IMR-90 (cell line): Measurements from ENCODE around the gene NEK5. TPM values are rescaled to one million over a fixed set of nuclear protein-coding genes. Genes with fewer than 3 reads are reported as not detected.

Experiments
- ATAC-seq: fragments of 200-7000 bp; cut with Tn5 transposase; 2 replicates; pipeline ENCODE4 v1.9.1; 2020; ENCODE audit warnings: low read depth, mild to moderate bottlenecking, moderate library complexity
- BruUV-seq: library from RNA; stranded (reverse); fragments of 400-500 nt; replicated peaks from 2 replicates; lab custom pipeline; 2021; lab: Mats Ljungman, UMichigan
- CTCF ChIA-PET: fragments of 300-600 bp; formaldehyde crosslinking; extraction: SDS; loops from one replicate; lab custom pipeline; 2021; ENCODE audit warnings: antibody characterized with exemption; lab: Yijun Ruan, JAX
- POLR2A ChIA-PET: fragments of 300-600 bp; sonication (Branson Sonifier 250); formaldehyde crosslinking; loops from one replicate; lab custom pipeline; 2022; ENCODE audit warnings: antibody characterized with exemption; ENCODE audit not compliant: unreplicated experiment; lab: Charles Lee
- DNase-seq: peaks from one replicate; pipeline ENCODE4 v3.0.0; 2013
- H2AFZ ChIP-seq: replicated peaks from 2 replicates; pipeline ENCODE3; 2013; ENCODE audit warnings: low read length, mild to moderate bottlenecking; ENCODE audit not compliant: poor library complexity
- H2AK5ac ChIP-seq: 2 replicates; pipeline ENCODE4 v1.6.1; 2013; ENCODE audit warnings: low read depth, low read length, inconsistent platforms
- H2AK9ac ChIP-seq: replicated peaks from 2 replicates; pipeline ENCODE3; 2013; ENCODE audit warnings: mild to moderate bottlenecking, low read depth, low read length, moderate library complexity; ENCODE audit not compliant: poor library complexity
- H2BK120ac ChIP-seq: 2 replicates; pipeline ENCODE4 v1.6.1; 2013; ENCODE audit warnings: low read depth, low read length, inconsistent platforms
- H2BK15ac ChIP-seq: 3 replicates; pipeline ENCODE4 v1.6.1; 2013; ENCODE audit warnings: low read depth, low read length, inconsistent platforms
- H2BK20ac ChIP-seq: 2 replicates; pipeline ENCODE4 v1.6.1; 2013; ENCODE audit warnings: low read depth, mild to moderate bottlenecking, inconsistent platforms, low read length, moderate library complexity
- H2BK5ac ChIP-seq: 2 replicates; pipeline ENCODE4 v1.6.1; 2013; ENCODE audit warnings: mild to moderate bottlenecking, low read depth, low read length, inconsistent platforms; ENCODE audit not compliant: poor library complexity, severe bottlenecking
- H3K14ac ChIP-seq: replicated peaks from 2 replicates; pipeline ENCODE4 v1.6.1; 2013; ENCODE audit warnings: low read depth, low read length, inconsistent platforms
- H3K18ac ChIP-seq: 2 replicates; pipeline ENCODE4 v1.6.1; 2013; ENCODE audit warnings: low read depth, low read length, control low read depth
- H3K23ac ChIP-seq: 2 replicates; pipeline ENCODE4 v1.6.1; 2013; ENCODE audit warnings: low read depth, low read length, inconsistent platforms
- H3K27ac ChIP-seq: 2 replicates; pipeline ENCODE4 v1.5.1; 2013; ENCODE audit warnings: mild to moderate bottlenecking, control low read depth, low read length; ENCODE audit not compliant: insufficient read depth
- H3K27me3 ChIP-seq: 2 replicates; pipeline ENCODE4 v1.6.1; 2013; ENCODE audit warnings: low read length; ENCODE audit not compliant: control insufficient read depth, insufficient read depth
- H3K36me3 ChIP-seq: 2 replicates; pipeline ENCODE4 v1.6.1; 2013; ENCODE audit warnings: low read length, mixed read lengths; ENCODE audit not compliant: control insufficient read depth, insufficient read depth
- H3K4ac ChIP-seq: 2 replicates; pipeline ENCODE4 v1.6.1; 2013; ENCODE audit warnings: low read depth, low read length, inconsistent platforms
- H3K4me1 ChIP-seq: 2 replicates; pipeline ENCODE4 v1.6.1; 2013; ENCODE audit warnings: low read length, mixed read lengths; ENCODE audit not compliant: control insufficient read depth, insufficient read depth
- H3K4me2 ChIP-seq: 2 replicates; pipeline ENCODE4 v1.6.1; 2013; ENCODE audit warnings: low read depth, mild to moderate bottlenecking, control low read depth, low read length, moderate library complexity
- H3K4me3 ChIP-seq: 2 replicates; pipeline ENCODE4 v1.5.1; 2013; ENCODE audit warnings: low read depth, mild to moderate bottlenecking, control low read depth, low read length, moderate library complexity; ENCODE audit not compliant: insufficient read depth
- H3K56ac ChIP-seq: 2 replicates; pipeline ENCODE4 v1.6.1; 2013; ENCODE audit warnings: low read length, inconsistent platforms; ENCODE audit not compliant: insufficient read depth; ENCODE audit errors: extremely low read depth
- H3K79me1 ChIP-seq, 2 experiments: 2 replicates each; pipeline ENCODE4 v1.6.1; 2013; ENCODE audit warnings: low read length in 2 of 2, inconsistent platforms in 1 of 2, low read depth in 1 of 2
- H3K9ac ChIP-seq: 2 replicates; pipeline ENCODE4 v1.6.1; 2013; ENCODE audit warnings: low read depth, low read length, control low read depth
- H3K9me1 ChIP-seq: 2 replicates; pipeline ENCODE4 v1.6.1; 2013; ENCODE audit warnings: low read length, inconsistent platforms; ENCODE audit not compliant: insufficient read depth
- H3K9me3 ChIP-seq: 2 replicates; pipeline ENCODE4 v1.6.1; 2013; ENCODE audit warnings: low read length; ENCODE audit not compliant: control insufficient read depth, insufficient read depth
- H4K20me1 ChIP-seq: 2 replicates; pipeline ENCODE4 v1.6.1; 2013; ENCODE audit warnings: low read length, inconsistent platforms; ENCODE audit not compliant: insufficient read depth
- H4K5ac ChIP-seq: 2 replicates; pipeline ENCODE4 v1.6.1; 2013; ENCODE audit warnings: mild to moderate bottlenecking, low read depth, low read length, control low read depth
- H4K8ac ChIP-seq, 2 experiments: 2 replicates each; pipeline ENCODE4 v1.6.1; 2013; ENCODE audit warnings: low read depth in 2 of 2, low read length in 2 of 2, control low read depth in 1 of 2, inconsistent platforms in 1 of 2
- H4K91ac ChIP-seq: 2 replicates; pipeline ENCODE4 v1.6.1; 2013; ENCODE audit warnings: low read depth, low read length, inconsistent platforms; ENCODE audit not compliant: insufficient read depth
- CEBPB ChIP-seq: IDR thresholded peaks from 2 replicates; pipeline ENCODE4 v1.6.1; 2012; ENCODE audit warnings: low read depth, low read length, improper control_type of control experiment
- FOS ChIP-seq: fragments of 150-350 bp; IDR thresholded peaks from 2 replicates; pipeline ENCODE4 v1.6.1; 2016; ENCODE audit warnings: low read depth, low read length
- MXI1 ChIP-seq: IDR thresholded peaks from 2 replicates; pipeline ENCODE4 v1.6.1; 2012; ENCODE audit warnings: low read depth, mild to moderate bottlenecking, low read length, moderate library complexity, borderline replicate concordance
- USF2 ChIP-seq: fragments of 150-350 bp; IDR thresholded peaks from 2 replicates; pipeline ENCODE4 v1.6.1; 2017; ENCODE audit warnings: mild to moderate bottlenecking, antibody characterized with exemption, low read length, low read depth
- WGBS, 2 experiments: methylation state at CpG; one replicate each; pipeline versions ENCODE4 v1.1.5 to v1.1.7; 2013; ENCODE audit warnings: missing lambda C conversion rate in 2 of 2; ENCODE audit not compliant: insufficient read length in 1 of 2; ENCODE audit errors: extremely low coverage in 2 of 2; 5-methylcytosine and 5-hydroxymethylcytosine counted together
- dilution Hi-C: fragments of 300-500 bp; cut with HindIII; formaldehyde crosslinking; loops from one replicate; pipeline ENCODE4 v1.14.3; 2018; ENCODE audit warnings: low sequenced_read_pairs; ENCODE audit not compliant: unreplicated experiment
- in situ Hi-C: fragments of 300-500 bp; cut with MboI; formaldehyde crosslinking; loops from 3 replicates; pipeline ENCODE4 v1.14.3; 2019; ENCODE audit warnings: low sequenced_read_pairs, inconsistent platforms, mixed read lengths
- intact Hi-C: fragments of 100-400 bp; cut with micrococcal nuclease; formaldehyde crosslinking; loops from 2 replicates; pipeline ENCODE4 v1.10.0; 2022
- polyA plus RNA-seq, 3 experiments: library from polyadenylated mRNA; depleted of rRNA; stranded (reverse); fragments of >200 nt; gene quantifications; 2 replicates each; pipeline ENCODE4 v1.2.3, GENCODE V29; 2012; ENCODE audit warnings: low replicate concordance in 1 of 3
- total RNA-seq: library from RNA; depleted of rRNA; stranded (reverse); fragments of >200 nt; gene quantifications from 2 replicates; pipeline ENCODE4 v1.2.3, GENCODE V29; 2012

The NEK5 gene
- total and polyA plus RNA-seq, 2 of the 4 experiments (the other 2 are of a cell fraction) = not detected

DNA sequence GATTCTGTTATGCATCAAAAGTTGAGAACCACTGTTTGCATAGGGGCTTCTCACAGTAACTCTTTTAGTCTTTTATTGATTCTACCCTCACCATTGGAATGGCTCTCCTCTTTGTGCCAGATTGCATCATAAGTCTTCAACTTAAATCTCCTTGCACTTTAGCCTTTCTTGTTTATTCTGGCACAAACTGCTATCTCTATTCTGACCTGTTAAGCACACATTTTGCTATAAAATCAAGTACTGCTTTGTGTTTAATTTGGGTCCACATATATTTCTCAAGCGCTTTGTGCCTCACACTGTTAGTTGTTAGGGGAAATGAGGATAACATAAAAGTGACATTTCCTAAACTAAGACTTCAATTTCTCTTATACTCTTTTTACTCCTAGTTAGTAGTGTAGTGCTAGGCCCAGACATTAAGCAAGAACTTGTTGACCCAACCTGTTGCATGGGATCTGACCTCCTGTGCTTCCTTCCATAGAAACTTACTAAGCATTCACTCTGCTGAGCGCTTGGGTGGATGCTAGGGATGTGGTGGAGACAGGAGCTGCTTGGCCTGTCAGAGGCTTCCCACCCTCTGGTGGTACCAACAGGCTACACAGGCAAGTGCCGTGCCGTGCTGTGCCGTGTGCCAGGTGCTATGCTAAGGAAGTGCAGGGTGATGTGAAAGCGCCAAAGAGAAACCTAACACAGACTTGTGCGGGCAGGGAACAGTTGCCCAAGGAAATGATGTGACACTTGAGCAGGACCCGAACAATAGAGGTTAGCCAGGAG is 103.2 kb downstream of the NEK5 start:
- 83% methylated on average over 1 of the region's 8 CpGs; no CpG with 5 or more reads in 1 of the 2 experiments for WGBS, 2 experiments
- DNase-seq = no peak
- Histone ChIP-seq H4K8ac (no peak overlapping the region), H4K5ac (no peak overlapping the region), H3K4me2 (no peak overlapping the region), H3K27me3 (no peaks in the 10 kb centered on the region), H3K9ac (no peak overlapping the region), H3K14ac (no peak overlapping the region), H2BK5ac (no peak overlapping the region), H2AFZ (no peak overlapping the region), H3K4me3 (no peak overlapping the region), H2BK15ac (no peak overlapping the region), H3K36me3 (peaks cover 24% of the 10 kb centered on the region), H3K18ac (no peak overlapping the region), H3K79me1 (peaks cover 7 to 29% of the 10 kb centered on the region in 2 experiments; a peak in 3 of 4 replicates), H2BK120ac (no peak overlapping the region), H3K4me1 (no peaks in the 10 kb centered on the region), H3K56ac (no peak overlapping the region), H4K91ac (no peak overlapping the region), H2AK9ac (no peak overlapping the region), H3K23ac (no peak overlapping the region), H3K27ac (no peak overlapping the region), H3K9me1 (peaks cover 8% of the 10 kb centered on the region; the same call in 1 of the 2 replicates), H2AK5ac (no peak overlapping the region), H3K9me3 (no peaks in the 10 kb centered on the region), H3K4ac (no peak overlapping the region), H2BK20ac (no peak overlapping the region), H4K20me1 (no peaks in the 10 kb centered on the region)
- in situ Hi-C loops (no loop called here), intact Hi-C loops (no loop called here), dilution Hi-C loops (no loop called here)
- ChIA-PET CTCF (no interaction called here), POLR2A (no interaction called here)
- no TSS peak for BruUV-seq
- TF ChIP-seq CEBPB (0 out of 2 replicates have a peak, but pooled peaks have one; percentile 32), MXI1 (no peak), USF2 (no peak), FOS (no peak)
- ATAC-seq = no peak
